HFFc6 (cell line): Measurements from ENCODE around the gene RAB29. TPM values are rescaled to one million over a fixed set of nuclear protein-coding genes. Genes with fewer than 3 reads are reported as not detected.
"Not testable (repeated sequence)": the region's sequence is repeated elsewhere in the genome, so short reads cannot be mapped to it uniquely, and the experiment has no call there.

Source experiments
- DNase-seq: peaks from one replicate; pipeline ENCODE4 v3.0.0-alpha.2; 2018
- H3K27ac Mint-ChIP-seq: 2 replicates; pipeline ENCODE4 v1.8.0; 2020; ENCODE audit warnings: mild to moderate bottlenecking, mixed read lengths
- H3K27me3 Mint-ChIP-seq: 2 replicates; pipeline ENCODE4 v1.8.0; 2021; ENCODE audit warnings: mild to moderate bottlenecking, moderate library complexity, mixed read lengths; ENCODE audit not compliant: insufficient read depth
- H3K36me3 Mint-ChIP-seq: 2 replicates; pipeline ENCODE4 v1.8.0; 2021; ENCODE audit warnings: low read depth, mixed read lengths
- H3K4me1 Mint-ChIP-seq: 2 replicates; pipeline ENCODE4 v1.8.0; 2020; ENCODE audit warnings: low read depth, mixed read lengths
- H3K4me3 Mint-ChIP-seq: 2 replicates; pipeline ENCODE4 v1.8.0; 2020; ENCODE audit warnings: mild to moderate bottlenecking, moderate library complexity, mixed read lengths
- H3K9me3 Mint-ChIP-seq: 2 replicates; pipeline ENCODE4 v1.8.0; 2020; ENCODE audit warnings: mild to moderate bottlenecking, mixed read lengths
- long read RNA-seq: library from polyadenylated mRNA; unstranded; transcript quantifications from one replicate; pipeline ENCODE4 v2.0.0, GENCODE V29; 2019
- total RNA-seq, 6 experiments: library from RNA; stranded (reverse); fragmentation: NEBNext Ultra II Directional; extraction: Animal tissue kit (Norgen Biotek cat#: 25700); gene quantifications; 2 replicates in 1 of 6; 3 replicates in 5 of 6; pipeline ENCODE4 v1.2.3, GENCODE V29; 2021
- TF ChIP-seq, protein P1 (sequence below): fragments of 200-600 bp; sonication (generic); IDR thresholded peaks from 2 replicates; pipeline ENCODE4 v1.5.0; 2021; ENCODE audit warnings: antibody characterized with exemption, mild to moderate bottlenecking

The RAB29 gene, protein sequence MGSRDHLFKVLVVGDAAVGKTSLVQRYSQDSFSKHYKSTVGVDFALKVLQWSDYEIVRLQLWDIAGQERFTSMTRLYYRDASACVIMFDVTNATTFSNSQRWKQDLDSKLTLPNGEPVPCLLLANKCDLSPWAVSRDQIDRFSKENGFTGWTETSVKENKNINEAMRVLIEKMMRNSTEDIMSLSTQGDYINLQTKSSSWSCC
- total RNA-seq: 10 to 100 TPM; 10.6 to 13.0 (median 11.5) TPM
- long read RNA-seq, partial matches to known transcripts: 1 of 7 reads
- long read RNA-seq, other reads (novel, unspliced or antisense): 3 of 7 reads

DNA sequence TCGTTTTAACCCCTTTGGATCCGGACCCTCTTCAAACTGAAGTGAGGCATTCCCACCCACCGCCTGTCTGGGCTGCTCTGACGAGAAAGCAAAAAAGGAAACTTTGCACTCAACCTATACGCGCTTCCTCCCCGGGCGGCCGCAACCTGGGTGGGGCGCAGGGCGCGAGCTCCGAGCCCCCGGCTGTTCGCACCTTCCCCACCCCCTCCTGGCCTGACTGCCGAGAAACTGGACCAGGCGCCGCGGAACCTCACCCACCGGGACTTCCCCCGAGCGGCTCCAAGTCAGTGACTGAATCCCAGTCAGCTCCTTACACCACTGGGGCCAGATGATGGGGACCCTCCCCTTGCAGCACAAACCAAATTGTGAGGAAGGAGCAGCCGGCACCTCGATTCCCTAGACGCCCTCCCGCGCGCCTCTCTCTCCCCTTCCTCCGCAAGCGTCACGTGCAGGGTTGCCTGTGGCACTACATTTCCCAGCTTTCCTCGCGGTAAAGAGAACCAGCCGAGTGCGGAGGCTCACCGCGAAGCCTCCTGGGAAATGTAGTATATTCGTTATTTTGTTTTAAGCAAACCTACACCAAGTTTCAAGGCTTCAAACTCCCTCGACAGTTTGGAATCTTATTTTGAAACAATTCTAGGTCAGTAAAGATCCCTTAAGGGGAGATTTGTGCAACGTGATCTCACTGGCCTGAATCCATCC is at the start of gene RAB29:
RAB29 (minus strand) TSS at position 468 of the 702 bp plus-strand sequence. CDS start 526 bp downstream, outside the sequence.
- peaks cover 3% of the 10 kb centered on the region; the same call in 1 of the 2 replicates for H3K36me3 Mint-ChIP-seq
- peaks cover 4% of the 10 kb centered on the region; the same call in 1 of the 2 replicates for H3K27me3 Mint-ChIP-seq
- peak within 1 kb of the TSS; percentile 79 for H3K27ac Mint-ChIP-seq
- peak; percentile 69 for DNase-seq
- H3K4me1 Mint-ChIP-seq: peaks cover 39% of the 10 kb centered on the region
- no peaks in the 10 kb centered on the region; the same call in 1 of the 2 replicates for H3K9me3 Mint-ChIP-seq
- TF ChIP-seq, protein P1, sequence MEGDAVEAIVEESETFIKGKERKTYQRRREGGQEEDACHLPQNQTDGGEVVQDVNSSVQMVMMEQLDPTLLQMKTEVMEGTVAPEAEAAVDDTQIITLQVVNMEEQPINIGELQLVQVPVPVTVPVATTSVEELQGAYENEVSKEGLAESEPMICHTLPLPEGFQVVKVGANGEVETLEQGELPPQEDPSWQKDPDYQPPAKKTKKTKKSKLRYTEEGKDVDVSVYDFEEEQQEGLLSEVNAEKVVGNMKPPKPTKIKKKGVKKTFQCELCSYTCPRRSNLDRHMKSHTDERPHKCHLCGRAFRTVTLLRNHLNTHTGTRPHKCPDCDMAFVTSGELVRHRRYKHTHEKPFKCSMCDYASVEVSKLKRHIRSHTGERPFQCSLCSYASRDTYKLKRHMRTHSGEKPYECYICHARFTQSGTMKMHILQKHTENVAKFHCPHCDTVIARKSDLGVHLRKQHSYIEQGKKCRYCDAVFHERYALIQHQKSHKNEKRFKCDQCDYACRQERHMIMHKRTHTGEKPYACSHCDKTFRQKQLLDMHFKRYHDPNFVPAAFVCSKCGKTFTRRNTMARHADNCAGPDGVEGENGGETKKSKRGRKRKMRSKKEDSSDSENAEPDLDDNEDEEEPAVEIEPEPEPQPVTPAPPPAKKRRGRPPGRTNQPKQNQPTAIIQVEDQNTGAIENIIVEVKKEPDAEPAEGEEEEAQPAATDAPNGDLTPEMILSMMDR: no peak
- H3K4me3 Mint-ChIP-seq: peak within 1 kb of the TSS; percentile 94

DNA sequence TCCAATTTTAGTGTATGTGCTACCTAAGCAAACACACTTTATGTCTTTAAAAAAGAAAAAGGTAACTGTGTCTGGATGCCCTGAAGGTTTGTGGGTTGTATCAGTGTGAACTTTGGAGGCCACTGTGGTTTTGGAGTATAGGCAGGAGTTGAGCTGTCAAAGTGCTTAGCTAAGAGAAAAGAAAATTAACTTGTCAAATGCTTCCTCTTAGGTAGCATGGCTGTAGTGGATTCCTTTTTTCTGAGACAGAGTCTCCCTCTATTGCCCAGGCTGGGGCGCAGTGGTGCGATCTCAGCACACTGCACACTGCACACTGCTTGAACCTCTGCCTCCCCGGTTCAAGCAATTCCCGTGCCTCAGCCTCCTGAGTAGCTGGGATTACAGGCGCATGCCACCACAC is 48.9 kb upstream of the RAB29 start:
- H3K9me3 Mint-ChIP-seq: 0 out of 2 replicates have a peak, but pooled peaks cover 4% of the 10 kb centered on the region
- H3K4me3 Mint-ChIP-seq: no peak overlapping the region
- no peaks in the 10 kb centered on the region for H3K36me3 Mint-ChIP-seq
- peaks cover 24% of the 10 kb centered on the region for H3K27me3 Mint-ChIP-seq
- H3K27ac Mint-ChIP-seq: no peak overlapping the region
- TF ChIP-seq, protein P1: no peak
- no peaks in the 10 kb centered on the region for H3K4me1 Mint-ChIP-seq
- no peak for DNase-seq

DNA sequence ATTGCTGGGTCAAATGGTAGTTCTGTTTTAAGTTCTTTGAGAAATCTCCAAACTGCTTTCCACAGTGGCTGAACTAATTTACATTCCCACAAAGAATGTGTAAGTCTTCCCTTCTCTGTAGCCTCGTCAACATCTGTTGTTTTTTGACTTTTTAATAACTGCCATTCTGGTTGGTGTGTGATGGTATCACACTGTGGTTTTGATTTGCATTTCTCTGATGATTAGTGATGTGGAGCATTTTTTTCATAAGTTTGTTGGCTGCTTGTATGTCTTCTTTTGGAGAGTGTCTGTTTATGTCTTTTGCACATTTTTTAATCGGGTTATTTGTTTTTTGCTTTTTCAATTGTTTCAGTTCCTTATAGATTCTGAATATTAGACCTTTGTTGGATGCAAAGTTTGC is 48.0 kb upstream of the RAB29 start:
- H3K27me3 Mint-ChIP-seq: peaks cover 24% of the 10 kb centered on the region
- H3K9me3 Mint-ChIP-seq, DNase-seq, H3K27ac Mint-ChIP-seq, H3K36me3 Mint-ChIP-seq, H3K4me1 Mint-ChIP-seq, H3K4me3 Mint-ChIP-seq: not testable (repeated sequence)

DNA sequence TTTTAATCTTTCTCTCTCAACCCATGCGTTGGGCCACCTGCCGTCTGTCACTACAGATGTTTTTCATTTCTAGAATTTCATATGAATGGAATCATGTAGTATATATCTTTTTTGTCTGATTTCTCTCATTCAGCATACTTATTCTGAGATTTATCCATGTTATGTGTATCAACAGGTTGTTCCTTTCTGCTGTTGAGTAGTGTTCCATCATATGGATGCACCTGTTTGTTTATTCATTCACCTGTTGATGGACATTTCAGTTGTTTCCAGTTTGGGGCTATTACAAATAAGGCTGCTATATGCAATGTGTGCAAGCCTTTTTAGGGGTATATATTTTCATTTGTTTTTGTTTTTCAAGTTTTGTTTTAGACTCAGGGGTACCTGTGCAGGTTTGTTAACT is 47.1 kb upstream of the RAB29 start:
- Mint-ChIP-seq H3K4me3 (no peak overlapping the region), H3K27ac (no peak overlapping the region), H3K27me3 (peaks cover 25% of the 10 kb centered on the region), H3K4me1 (no peaks in the 10 kb centered on the region), H3K9me3 (0 out of 2 replicates have a peak, but pooled peaks cover 4% of the 10 kb centered on the region), H3K36me3 (no peaks in the 10 kb centered on the region)
- DNase-seq: no peak
- TF ChIP-seq, protein P1: no peak

DNA sequence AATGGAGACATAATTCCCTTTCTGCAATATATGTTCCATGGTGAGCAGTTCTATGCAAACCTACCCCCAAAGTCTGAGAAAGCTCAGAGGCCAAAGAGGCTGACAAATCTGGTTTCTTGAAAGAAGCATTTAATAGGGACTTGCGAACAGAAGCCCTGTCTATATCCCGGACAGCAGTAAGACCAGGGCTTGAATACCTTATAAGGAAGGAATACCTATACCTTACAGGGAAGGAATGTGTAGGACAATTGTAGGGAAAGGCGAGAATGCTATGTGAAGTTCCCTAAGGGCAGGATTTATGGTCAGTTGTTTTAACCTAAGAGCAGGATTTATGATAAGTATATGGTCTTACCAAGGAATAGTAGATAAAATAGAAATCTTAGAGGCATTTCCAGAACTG is 42.7 kb upstream of the RAB29 start:
- H3K27me3 Mint-ChIP-seq: peaks cover 12% of the 10 kb centered on the region
- no peaks in the 10 kb centered on the region for H3K36me3 Mint-ChIP-seq
- H3K4me1 Mint-ChIP-seq: peaks cover 10% of the 10 kb centered on the region

More for the DNA sequence above, 42.7 kb upstream of the RAB29 start:
- TF ChIP-seq, protein P1: no peak
- no peak for DNase-seq
- no peaks in the 10 kb centered on the region for H3K9me3 Mint-ChIP-seq
- H3K27ac Mint-ChIP-seq: no peak overlapping the region
- no peak overlapping the region for H3K4me3 Mint-ChIP-seq
